Endothelial cell of umbilical vein (primary cell): ENCODE measurements around the gene ATXN10. TPM values are rescaled to one million over a fixed set of nuclear protein-coding genes. Genes with fewer than 3 reads are reported as not detected.

ENCODE experiments used
- BruUV-seq: library from RNA; stranded (reverse); fragments of 400-500 nt; replicated peaks from 2 replicates; lab custom pipeline; 2021; lab: Mats Ljungman, UMichigan
- CTCF ChIA-PET: fragments of 300-600, 350-600 bp; sonication (Branson Sonifier 250); formaldehyde crosslinking; loops from one replicate; lab custom pipeline; 2021; ENCODE audit warnings: antibody characterized with exemption, inconsistent platforms; lab: Charles Lee
- POLR2A ChIA-PET: fragments of 300-600, 350-600 bp; sonication (Branson Sonifier 250); formaldehyde crosslinking; loops from one replicate; lab custom pipeline; 2021; ENCODE audit warnings: antibody characterized with exemption, inconsistent platforms; lab: Charles Lee
- DNase-seq: peaks from one replicate; pipeline ENCODE4 v3.0.0-alpha.2; 2011; ENCODE audit warnings: low read depth, low spot score
- FAIRE-seq: peaks from 2 replicates; lab custom pipeline; 2011; peaks lifted over from hg19 to GRCh38; lab: Jason Lieb, UNC
- H2AFZ ChIP-seq: 2 replicates; pipeline ENCODE4 v1.6.0; 2012; ENCODE audit warnings: low read depth, low read length, control low read depth, inconsistent platforms
- H3K27ac ChIP-seq: 2 replicates; pipeline ENCODE4 v1.5.1; 2011; ENCODE audit warnings: low read depth, mild to moderate bottlenecking, control low read depth, low read length, moderate library complexity; ENCODE audit not compliant: insufficient read depth
- H3K27me3 ChIP-seq, 2 experiments: 2 replicates each; pipeline versions ENCODE4 v1.6.0 to v1.6.1; 2011; ENCODE audit warnings: low read length in 2 of 2, mixed read lengths in 1 of 2; ENCODE audit not compliant: control insufficient read depth in 2 of 2, insufficient read depth in 2 of 2
- H3K36me3 ChIP-seq, 2 experiments: 2 replicates in 1 of 2; 3 replicates in 1 of 2; pipeline ENCODE4 v1.5.1; 2011; ENCODE audit warnings: low read length in 2 of 2, mild to moderate bottlenecking in 1 of 2, moderate library complexity in 1 of 2; ENCODE audit not compliant: control insufficient read depth in 2 of 2, insufficient read depth in 2 of 2; ENCODE audit errors: extremely low read depth in 1 of 2
- H3K4me1 ChIP-seq: 3 replicates; pipeline ENCODE4 v1.5.1; 2011; ENCODE audit warnings: mild to moderate bottlenecking, low read length; ENCODE audit not compliant: control insufficient read depth, insufficient read depth; ENCODE audit errors: extremely low read depth
- H3K4me2 ChIP-seq: 2 replicates; pipeline ENCODE4 v1.6.1; 2011; ENCODE audit warnings: low read length, control low read depth, mixed read lengths; ENCODE audit not compliant: insufficient read depth
- H3K4me3 ChIP-seq, 3 experiments: fragments of 200-600 bp in 1 of 3; sonication (generic), shearing (Covaris generic) in 1 of 3; replicated peaks in 1 of 3; 2 replicates each; pipeline ENCODE4 v1.5.1; 2011 to 2016; ENCODE audit warnings: control low read depth in 3 of 3, low read length in 3 of 3, mild to moderate bottlenecking in 2 of 3, inconsistent platforms in 1 of 3, low read depth in 1 of 3, moderate library complexity in 1 of 3; ENCODE audit not compliant: insufficient read depth in 1 of 3
- H3K79me2 ChIP-seq: 2 replicates; pipeline ENCODE4 v1.6.0; 2012; ENCODE audit warnings: low read length, inconsistent platforms; ENCODE audit not compliant: control insufficient read depth, insufficient read depth
- H3K9ac ChIP-seq: replicated peaks from 2 replicates; pipeline ENCODE3; 2011; ENCODE audit warnings: low read length, control low read depth; ENCODE audit not compliant: insufficient read depth; ENCODE audit errors: extremely low read depth
- H3K9me1 ChIP-seq: replicated peaks from 3 replicates; pipeline ENCODE4 v1.6.0; 2011; ENCODE audit warnings: mild to moderate bottlenecking, low read length; ENCODE audit not compliant: control insufficient read depth, insufficient read depth; ENCODE audit errors: extremely low read depth
- H3K9me3 ChIP-seq: replicated peaks from 2 replicates; pipeline ENCODE4 v1.5.1; 2012; ENCODE audit warnings: low read length, inconsistent platforms; ENCODE audit not compliant: control insufficient read depth, insufficient read depth
- H4K20me1 ChIP-seq: replicated peaks from 2 replicates; pipeline ENCODE3; 2011; ENCODE audit warnings: mild to moderate bottlenecking, low read length; ENCODE audit not compliant: control insufficient read depth, insufficient read depth; ENCODE audit errors: extremely low read depth
- CTCF ChIP-seq, 2 donors: IDR thresholded peaks; 1 replicate in 1 of 2; 2 replicates in 1 of 2; pipeline ENCODE4 v1.5.1; 2011; ENCODE audit warnings: low read length in 2 of 2, mild to moderate bottlenecking in 2 of 2, moderate library complexity in 2 of 2, control low read depth in 1 of 2, inconsistent platforms in 1 of 2, low read depth in 1 of 2; ENCODE audit not compliant: insufficient read depth in 1 of 2; ENCODE audit errors: extremely low read depth in 1 of 2
- EZH2 ChIP-seq: IDR thresholded peaks from 2 replicates; pipeline ENCODE4 v1.6.1; 2012; ENCODE audit warnings: borderline replicate concordance, low read depth, mild to moderate bottlenecking, moderate library complexity, low read length, inconsistent platforms; ENCODE audit not compliant: severe bottlenecking
- GATA2 ChIP-seq: IDR thresholded peaks from 2 replicates; pipeline ENCODE4 v1.7.0; 2011; ENCODE audit warnings: low read depth, mild to moderate bottlenecking, moderate library complexity, mixed read lengths, low read length; ENCODE audit not compliant: insufficient read length, insufficient read depth
- JUN ChIP-seq: IDR thresholded peaks from 2 replicates; pipeline ENCODE4 v1.6.1; 2011; ENCODE audit warnings: borderline replicate concordance, low read depth; ENCODE audit not compliant: insufficient read length, insufficient read depth
- MAX ChIP-seq: IDR thresholded peaks from 2 replicates; pipeline ENCODE4 v1.6.1; 2011; ENCODE audit not compliant: insufficient read depth, insufficient read length
- MYC ChIP-seq: IDR thresholded peaks from one replicate; pipeline ENCODE4 v1.6.1; 2011; ENCODE audit warnings: mild to moderate bottlenecking, low read depth, low read length
- POLR2AphosphoS5 ChIP-seq: IDR thresholded peaks from 2 replicates; pipeline ENCODE4 v1.6.1; 2012; ENCODE audit warnings: low read depth, mild to moderate bottlenecking, control low read depth, low read length, moderate library complexity; ENCODE audit not compliant: insufficient read depth
- dilution Hi-C: fragments of 300-500 bp; cut with MboI; formaldehyde crosslinking; loops from one replicate; pipeline ENCODE4 v1.15.0; 2019; ENCODE audit warnings: low sequenced_read_pairs; ENCODE audit not compliant: extremely low pct_ligation_motif_present
- intact Hi-C: fragments of 100-400 bp; cut with micrococcal nuclease; formaldehyde crosslinking; loops from one replicate; pipeline ENCODE4 v1.10.0; 2022
- polyA plus RNA-seq, 4 experiments: library from polyadenylated mRNA; depleted of rRNA in 3 of 4; stranded (reverse) in 3 of 4; unstranded in 1 of 4; fragments of >200 nt; gene quantifications; 2 replicates each; pipeline versions ENCODE4 v1.2.1 to v1.2.3, GENCODE V29; 2011 to 2012; ENCODE audit warnings: missing spikeins in 1 of 4
- total RNA-seq: library from RNA; stranded (reverse); gene quantifications from 2 replicates; pipeline ENCODE4 v1.2.3, GENCODE V29; 2021

The ATXN10 gene
- total and polyA plus RNA-seq, 2 donors (not counting 3 experiments of a cell fraction or from before 2014, with no cell fraction given): 73.2 to 91.9 TPM

GRCh38 chr22:45816776-45817175 is 145.1 kb downstream of the ATXN10 start:
- no peak for TF ChIP-seq GATA2
- no peak for TF ChIP-seq MAX
- TF ChIP-seq CTCF (IDR thresholded peaks at IDR 0.05; ENCODE audit: extremely low read depth in 1 of 2, insufficient read depth in 1 of 2, low read depth in 1 of 2, low read length in 2 of 2): no peak
- no peak for TF ChIP-seq MYC
- no peak for TF ChIP-seq JUN
- no peak for TF ChIP-seq EZH2
- TF ChIP-seq POLR2AphosphoS5: no peak
- intact Hi-C loops (no loop called here), dilution Hi-C loops (no loop called here)
- Histone ChIP-seq H3K27ac (no peak overlapping the region), H3K9me1 (no peaks in the 10 kb centered on the region), H3K4me3 (no peak overlapping the region), H3K9ac (no peak overlapping the region), H3K4me1 (no peaks in the 10 kb centered on the region), H3K9me3 (no peaks in the 10 kb centered on the region), H3K36me3 (peaks cover 0 to 7% of the 10 kb centered on the region in 2 experiments), H2AFZ (no peak overlapping the region), H3K27me3 (no peaks in the 10 kb centered on the region), H3K4me2 (no peak overlapping the region), H3K79me2 (no peaks in the 10 kb centered on the region), H4K20me1 (no peaks in the 10 kb centered on the region)
- ChIA-PET POLR2A (no interaction called here), CTCF (interaction anchor here (1.6 to 1.7 kb wide), 2 partner anchors 9 to 47 kb away, joined by 3 to 6 read pairs; no protein-coding TSS in a partner anchor)
- DNase-seq: no peak
- FAIRE-seq: no peak
- no TSS peak for BruUV-seq
